H9 (cell line): Measurements from ENCODE around the gene OAS1. TPM values are rescaled to one million over a fixed set of nuclear protein-coding genes. Genes with fewer than 3 reads are reported as not detected.

Experiments
- DNase-seq: peaks from one replicate; pipeline ENCODE4 v3.0.0-alpha.2; 2017
- H2AFZ ChIP-seq: one replicate; pipeline ENCODE4 v1.6.1; 2013; ENCODE audit warnings: mild to moderate bottlenecking, low read length, control low read depth, moderate library complexity
- H2AK5ac ChIP-seq: 2 replicates; pipeline ENCODE4 v1.6.1; 2013; ENCODE audit warnings: low read length, control low read depth, mixed read lengths; ENCODE audit not compliant: insufficient read length
- H2BK120ac ChIP-seq: one replicate; pipeline ENCODE4 v1.6.1; 2013; ENCODE audit warnings: low read depth, mild to moderate bottlenecking, low read length, control low read depth, inconsistent platforms; ENCODE audit not compliant: poor library complexity, severe bottlenecking
- H2BK12ac ChIP-seq: 2 replicates; pipeline ENCODE4 v1.6.1; 2013; ENCODE audit warnings: low read length, control low read depth, mixed read lengths, low read depth; ENCODE audit not compliant: insufficient read length
- H2BK15ac ChIP-seq: 2 replicates; pipeline ENCODE4 v1.6.1; 2013; ENCODE audit warnings: low read depth, low read length, control low read depth
- H2BK20ac ChIP-seq: one replicate; pipeline ENCODE4 v1.6.1; 2013; ENCODE audit warnings: low read depth, mild to moderate bottlenecking, low read length, control low read depth, inconsistent platforms; ENCODE audit not compliant: poor library complexity, severe bottlenecking
- H2BK5ac ChIP-seq: 2 replicates; pipeline ENCODE4 v1.6.1; 2013; ENCODE audit warnings: low read length, control low read depth, mixed read lengths; ENCODE audit not compliant: insufficient read length
- H3K14ac ChIP-seq: 2 replicates; pipeline ENCODE4 v1.6.1; 2013; ENCODE audit warnings: low read length, control low read depth; ENCODE audit not compliant: insufficient read depth
- H3K18ac ChIP-seq: 2 replicates; pipeline ENCODE4 v1.6.1; 2013; ENCODE audit warnings: low read depth, mild to moderate bottlenecking, mixed read lengths, low read length, control low read depth; ENCODE audit not compliant: insufficient read length
- H3K23ac ChIP-seq: 2 replicates; pipeline ENCODE4 v1.6.1; 2013; ENCODE audit warnings: low read length, control low read depth, mixed read lengths, low read depth; ENCODE audit not compliant: insufficient read length
- H3K23me2 ChIP-seq: 2 replicates; pipeline ENCODE4 v1.6.1; 2013; ENCODE audit warnings: low read depth, mild to moderate bottlenecking, mixed read lengths, low read length, control low read depth; ENCODE audit not compliant: insufficient read length, poor library complexity, severe bottlenecking
- H3K27ac ChIP-seq: 2 replicates; pipeline ENCODE4 v1.5.1; 2013; ENCODE audit warnings: low read length, control low read depth, mixed read lengths, low read depth; ENCODE audit not compliant: insufficient read length
- H3K27me3 ChIP-seq: 2 replicates; pipeline ENCODE4 v1.6.1; 2013; ENCODE audit warnings: low read length, control low read depth, inconsistent platforms; ENCODE audit not compliant: insufficient read depth
- H3K4ac ChIP-seq: 2 replicates; pipeline ENCODE4 v1.6.1; 2013; ENCODE audit warnings: low read depth, mild to moderate bottlenecking, control low read depth, inconsistent platforms, low read length, moderate library complexity
- H3K4me1 ChIP-seq: 2 replicates; pipeline ENCODE4 v1.6.1; 2013; ENCODE audit warnings: low read length, control low read depth, inconsistent platforms; ENCODE audit not compliant: insufficient read depth
- H3K4me2 ChIP-seq: 2 replicates; pipeline ENCODE4 v1.6.1; 2013; ENCODE audit warnings: low read length, control low read depth, mixed read lengths; ENCODE audit not compliant: insufficient read length, insufficient read depth
- H3K56ac ChIP-seq: 2 replicates; pipeline ENCODE4 v1.6.1; 2013; ENCODE audit warnings: low read depth, mild to moderate bottlenecking, mixed read lengths, low read length, control low read depth; ENCODE audit not compliant: insufficient read length
- H3K79me1 ChIP-seq: 2 replicates; pipeline ENCODE4 v1.6.1; 2013; ENCODE audit warnings: low read depth, mild to moderate bottlenecking, moderate library complexity, low read length, control low read depth, inconsistent platforms; ENCODE audit not compliant: insufficient read depth, poor library complexity, severe bottlenecking
- H3K79me2 ChIP-seq: 2 replicates; pipeline ENCODE4 v1.6.1; 2013; ENCODE audit warnings: low read length, control low read depth, inconsistent platforms; ENCODE audit not compliant: insufficient read depth
- H3K9ac ChIP-seq: 2 replicates; pipeline ENCODE4 v1.6.1; 2013; ENCODE audit warnings: low read length, control low read depth, mixed read lengths; ENCODE audit not compliant: insufficient read length; ENCODE audit errors: extremely low read depth
- H3K9me3 ChIP-seq: one replicate; pipeline ENCODE4 v1.6.1; 2013; ENCODE audit warnings: low read depth, low read length, inconsistent platforms; ENCODE audit not compliant: control insufficient read depth
- H3T11ph ChIP-seq: one replicate; pipeline ENCODE4 v1.6.1; 2013; ENCODE audit warnings: mild to moderate bottlenecking, low read length, control low read depth, inconsistent platforms
- H4K20me1 ChIP-seq: one replicate; pipeline ENCODE4 v1.6.1; 2013; ENCODE audit not compliant: control insufficient read depth, insufficient read length, insufficient read depth
- H4K5ac ChIP-seq: 2 replicates; pipeline ENCODE4 v1.6.1; 2013; ENCODE audit warnings: low read depth, mild to moderate bottlenecking, mixed read lengths, low read length, control low read depth; ENCODE audit not compliant: insufficient read length
- H4K8ac ChIP-seq: replicated peaks from 2 replicates; pipeline ENCODE4 v1.6.1; 2013; ENCODE audit warnings: low read length, control low read depth, mixed read lengths, low read depth; ENCODE audit not compliant: insufficient read length
- H4K91ac ChIP-seq: 2 replicates; pipeline ENCODE4 v1.6.1; 2013; ENCODE audit warnings: low read depth, mild to moderate bottlenecking, moderate library complexity, mixed read lengths, low read length, control low read depth; ENCODE audit not compliant: insufficient read length
- H3K27ac Mint-ChIP-seq, 3 experiments: 2 replicates in 2 of 3; 3 replicates in 1 of 3; pipeline ENCODE4 v1.8.0; 2020 to 2021; ENCODE audit warnings: mixed read lengths in 3 of 3, mild to moderate bottlenecking in 1 of 3, moderate library complexity in 1 of 3
- H3K27me3 Mint-ChIP-seq: 2 replicates; pipeline ENCODE4 v1.8.0; 2021; ENCODE audit warnings: low read depth, mild to moderate bottlenecking, moderate library complexity, mixed read lengths
- H3K36me3 Mint-ChIP-seq, 3 experiments: 2 replicates in 2 of 3; 3 replicates in 1 of 3; pipeline ENCODE4 v1.8.0; 2020 to 2021; ENCODE audit warnings: low read depth in 3 of 3, mixed read lengths in 3 of 3; ENCODE audit not compliant: insufficient read depth in 1 of 3
- H3K4me1 Mint-ChIP-seq, 2 experiments: 2 replicates each; pipeline ENCODE4 v1.8.0; 2020; ENCODE audit warnings: mixed read lengths in 2 of 2
- H3K4me3 Mint-ChIP-seq, 2 experiments: 2 replicates in 1 of 2; 3 replicates in 1 of 2; pipeline ENCODE4 v1.8.0; 2020 to 2021; ENCODE audit warnings: mild to moderate bottlenecking in 2 of 2, mixed read lengths in 2 of 2, moderate library complexity in 1 of 2
- H3K9me3 Mint-ChIP-seq, 2 experiments: 2 replicates in 1 of 2; 3 replicates in 1 of 2; pipeline ENCODE4 v1.8.0; 2020; ENCODE audit warnings: mild to moderate bottlenecking in 2 of 2, mixed read lengths in 2 of 2, moderate library complexity in 1 of 2
- CTCF ChIP-seq: fragments of 200-600 bp; sonication (generic); conservative IDR thresholded peaks from 3 replicates; pipeline ENCODE4 v1.8.0; 2021; ENCODE audit warnings: antibody characterized with exemption, mild to moderate bottlenecking
- WGBS: extraction: QIAGEN DNeasy Blood & Tissue Kit; methylation state at CpG from one replicate; pipeline ENCODE4 v1.1.7; 2013; ENCODE audit warnings: missing lambda C conversion rate, low lambda C conversion rate, mixed read lengths; ENCODE audit not compliant: insufficient read length; ENCODE audit errors: extremely low coverage; 5-methylcytosine and 5-hydroxymethylcytosine counted together
- total RNA-seq: library from RNA; stranded (reverse); gene quantifications from 2 replicates; pipeline ENCODE4 v1.2.1, GENCODE V29; 2021

OAS1 gene
- total RNA-seq, 1 experiment from 2014 or later = not detected

- no peak overlapping the region for H3K4me3 Mint-ChIP-seq
- Histone ChIP-seq H3K18ac (no peak overlapping the region), H2AK5ac (no peak overlapping the region), H3K4ac (no peak overlapping the region), H4K20me1 (no peaks in the 10 kb centered on the region), H3K9me3 (no peaks in the 10 kb centered on the region), H2BK12ac (no peak overlapping the region), H3K4me2 (no peak overlapping the region), H3K79me1 (no peaks in the 10 kb centered on the region), H4K8ac (no peak overlapping the region), H2BK15ac (no peak overlapping the region), H2BK120ac (no peak overlapping the region), H3K23ac (no peak overlapping the region), H3K27me3 (no peaks in the 10 kb centered on the region; the same call in 1 of the 2 replicates), H3K23me2 (peaks cover 8% of the 10 kb centered on the region), H2AFZ (no peak overlapping the region), H3K56ac (no peak overlapping the region), H4K91ac (no peak overlapping the region), H2BK5ac (no peak overlapping the region), H3T11ph (no peak overlapping the region), H3K9ac (no peak overlapping the region), H3K4me1 (no peaks in the 10 kb centered on the region), H3K14ac (no peak overlapping the region), H3K79me2 (no peaks in the 10 kb centered on the region), H2BK20ac (no peak overlapping the region), H4K5ac (no peak overlapping the region), H3K27ac (no peak overlapping the region)
- no peak for TF ChIP-seq CTCF
- no peaks in the 10 kb centered on the region for H3K9me3 Mint-ChIP-seq
- no peak overlapping the region for H3K27ac Mint-ChIP-seq
- peaks cover 25% of the 10 kb centered on the region for H3K27me3 Mint-ChIP-seq
- peaks cover 6 to 21% of the 10 kb centered on the region in 2 experiments for H3K4me1 Mint-ChIP-seq
- whole genome bisulfite sequencing = no CpG with 5 or more reads among the region's 1 CpG
- no peak for DNase-seq
- no peaks in the 10 kb centered on the region for H3K36me3 Mint-ChIP-seq
These were observed 35.8 kb downstream of the OAS1 start for GRCh38 chr12:112942572-112942971.
